Body of pancreas (tissue), 4 donors: Measurements from ENCODE around the gene KIRREL3. TPM values are rescaled to one million over a fixed set of nuclear protein-coding genes. Genes with fewer than 3 reads are reported as not detected.

ENCODE experiments used
- ATAC-seq: fragments of 150-250 bp; one replicate; pipeline ENCODE4 v1.9.1; 2016
- DNase-seq, 4 donors: peaks; one replicate each; pipeline ENCODE4 v3.0.0-alpha.2; 2019
- H3K27ac ChIP-seq, 4 donors: fragments of 200-600 bp; sonication (generic); 1 replicate in 3 of 4; 2 replicates in 1 of 4; pipeline versions ENCODE4 v1.5.1 to v1.6.1; 2016 to 2019; ENCODE audit warnings: mild to moderate bottlenecking in 1 of 4, mixed read lengths in 1 of 4, moderate library complexity in 1 of 4
- H3K27me3 ChIP-seq, 2 donors: fragments of 200-600 bp; sonication (generic); one replicate each; pipeline ENCODE4 v1.6.0; 2016; ENCODE audit warnings: mild to moderate bottlenecking in 1 of 2
- H3K36me3 ChIP-seq, 2 donors: fragments of 200-600 bp; sonication (generic); replicated peaks in 1 of 2; 2 replicates each; pipeline ENCODE4 v1.5.1; 2016; ENCODE audit warnings: low read depth in 2 of 2; ENCODE audit not compliant: insufficient read depth in 1 of 2
- H3K4me1 ChIP-seq: fragments of 200-600 bp; sonication (generic); one replicate; pipeline ENCODE4 v1.6.0; 2016
- H3K4me3 ChIP-seq, 2 donors: fragments of 200-600 bp; sonication (generic); 1 replicate in 1 of 2; 2 replicates in 1 of 2; pipeline ENCODE4 v1.5.1; 2016 to 2019
- H3K9me3 ChIP-seq, 3 donors: fragments of 200-600 bp; sonication (generic); 1 replicate in 2 of 3; 2 replicates in 1 of 3; pipeline ENCODE4 v1.5.1; 2016
- POLR2A ChIP-seq, 3 donors: fragments of 450-650 bp; IDR thresholded peaks; one replicate each; pipeline ENCODE4 v1.6.1; 2016; ENCODE audit warnings: antibody characterized with exemption in 3 of 3, mild to moderate bottlenecking in 2 of 3
- WGBS, 2 donors: methylation state at CpG; one replicate each; pipeline ENCODE4 v1.1.5; 2017; 5-methylcytosine and 5-hydroxymethylcytosine counted together
- intact Hi-C: fragments of 100-400 bp; cut with DNase I; formaldehyde crosslinking; loops from one replicate; pipeline ENCODE4 v1.15.1; 2023
- total RNA-seq, 2 donors: library from RNA; depleted of rRNA; stranded (reverse); fragments of >200 nt; gene quantifications; one replicate each; pipeline ENCODE4 v1.1.0, GENCODE V29; 2016
- TF ChIP-seq, protein P1 (sequence below), 7 experiments: fragments of 450-650 bp in 4 of 7; fragments of 200-600 bp in 3 of 7; sonication (generic) in 3 of 7; IDR thresholded peaks; one replicate each; pipeline ENCODE4 v1.5.1; 2016 to 2019; ENCODE audit warnings: antibody characterized with exemption in 7 of 7

The KIRREL3 gene
- total RNA-seq, 2 donors from 2014 or later: 0.26 TPM; not detected in 1

DNA sequence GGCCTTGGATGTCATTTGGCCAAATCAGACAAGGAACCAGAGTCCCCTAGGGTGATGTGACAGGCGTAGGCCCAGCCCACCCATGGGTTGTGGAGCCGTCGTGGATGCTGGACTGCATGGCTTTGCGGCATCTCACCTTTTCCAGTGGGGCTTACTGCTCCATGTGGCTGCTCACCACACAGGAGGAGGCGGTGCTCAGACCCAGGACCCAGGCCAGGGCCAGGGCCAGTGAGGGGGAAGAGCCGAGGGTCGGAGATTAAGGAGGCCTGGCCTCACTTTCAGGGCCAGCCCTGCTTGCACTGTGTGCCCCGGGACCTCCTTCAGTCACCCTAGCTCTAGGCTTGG, 539.5 kb downstream of the KIRREL3 start:
- WGBS, 2 donors: 83 to 84% methylated on average over 4 to 8 of the region's 8 CpGs
- peaks cover 0 to 3% of the 10 kb centered on the region in 2 donors for H3K27me3 ChIP-seq
- H3K4me3 ChIP-seq: no peak overlapping the region
- no peaks in the 10 kb centered on the region for H3K9me3 ChIP-seq
- intact Hi-C loops: no loop called here
- DNase-seq: no peak
- no peaks in the 10 kb centered on the region for H3K36me3 ChIP-seq
- H3K4me1 ChIP-seq: no peaks in the 10 kb centered on the region
- ATAC-seq: no peak
- H3K27ac ChIP-seq: no peak overlapping the region
- no peak for TF ChIP-seq POLR2A (IDR thresholded peaks at IDR 0.05)
- TF ChIP-seq, protein P1, sequence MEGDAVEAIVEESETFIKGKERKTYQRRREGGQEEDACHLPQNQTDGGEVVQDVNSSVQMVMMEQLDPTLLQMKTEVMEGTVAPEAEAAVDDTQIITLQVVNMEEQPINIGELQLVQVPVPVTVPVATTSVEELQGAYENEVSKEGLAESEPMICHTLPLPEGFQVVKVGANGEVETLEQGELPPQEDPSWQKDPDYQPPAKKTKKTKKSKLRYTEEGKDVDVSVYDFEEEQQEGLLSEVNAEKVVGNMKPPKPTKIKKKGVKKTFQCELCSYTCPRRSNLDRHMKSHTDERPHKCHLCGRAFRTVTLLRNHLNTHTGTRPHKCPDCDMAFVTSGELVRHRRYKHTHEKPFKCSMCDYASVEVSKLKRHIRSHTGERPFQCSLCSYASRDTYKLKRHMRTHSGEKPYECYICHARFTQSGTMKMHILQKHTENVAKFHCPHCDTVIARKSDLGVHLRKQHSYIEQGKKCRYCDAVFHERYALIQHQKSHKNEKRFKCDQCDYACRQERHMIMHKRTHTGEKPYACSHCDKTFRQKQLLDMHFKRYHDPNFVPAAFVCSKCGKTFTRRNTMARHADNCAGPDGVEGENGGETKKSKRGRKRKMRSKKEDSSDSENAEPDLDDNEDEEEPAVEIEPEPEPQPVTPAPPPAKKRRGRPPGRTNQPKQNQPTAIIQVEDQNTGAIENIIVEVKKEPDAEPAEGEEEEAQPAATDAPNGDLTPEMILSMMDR (IDR thresholded peaks at IDR 0.05): no peak

DNA sequence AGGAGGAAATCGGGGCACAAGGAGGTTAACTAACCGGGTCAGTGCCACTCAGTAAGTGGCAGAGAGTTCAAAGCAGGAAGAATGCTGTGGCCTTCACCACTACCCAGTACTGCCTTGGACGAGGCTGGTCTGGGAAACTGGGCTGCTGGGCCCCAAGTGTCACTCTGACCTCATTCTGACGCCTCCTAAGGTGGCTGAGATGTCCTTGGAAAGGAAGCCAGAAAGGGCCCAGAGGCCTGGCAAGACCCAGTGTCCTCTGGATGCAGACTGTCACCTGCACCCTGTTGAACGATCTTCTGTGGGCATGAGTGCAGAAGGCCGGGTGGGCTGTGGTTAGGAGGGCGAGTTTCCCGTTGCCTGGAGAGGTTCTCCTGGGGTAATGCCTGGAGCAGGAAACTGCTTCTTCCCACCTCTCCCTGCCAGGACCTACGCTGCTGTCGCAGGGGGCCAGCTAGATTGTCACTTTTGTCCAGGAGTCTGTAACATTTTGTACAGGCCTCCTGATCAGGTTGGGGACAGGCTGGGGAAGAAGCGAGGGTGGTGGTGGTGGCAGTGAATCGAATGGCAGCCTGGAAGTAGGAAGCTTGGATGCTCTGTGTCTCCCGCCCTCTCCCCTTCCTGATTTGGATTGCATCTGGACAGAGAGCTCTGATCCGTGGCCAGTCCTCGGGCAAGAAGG, 540.0 kb downstream of the KIRREL3 start:
- ATAC-seq: peak; percentile 59
- no peaks in the 10 kb centered on the region for H3K36me3 ChIP-seq
- peak in 3 of 4 donors; percentile 34 to 68 (median 57) for DNase-seq
- no peaks in the 10 kb centered on the region for H3K9me3 ChIP-seq
- H3K27me3 ChIP-seq: no peaks in the 10 kb centered on the region
- no peaks in the 10 kb centered on the region for H3K4me1 ChIP-seq
- no peak overlapping the region for H3K4me3 ChIP-seq
- WGBS, 2 donors: 67 to 71% methylated on average over 7 to 15 of the region's 15 CpGs
- intact Hi-C loops: no loop called here
- peak in 1 of 3 donors; percentile 29 for TF ChIP-seq POLR2A (IDR thresholded peaks at IDR 0.05)
- TF ChIP-seq, protein P1 (IDR thresholded peaks at IDR 0.05): no peak
- H3K27ac ChIP-seq: no peak overlapping the region

DNA sequence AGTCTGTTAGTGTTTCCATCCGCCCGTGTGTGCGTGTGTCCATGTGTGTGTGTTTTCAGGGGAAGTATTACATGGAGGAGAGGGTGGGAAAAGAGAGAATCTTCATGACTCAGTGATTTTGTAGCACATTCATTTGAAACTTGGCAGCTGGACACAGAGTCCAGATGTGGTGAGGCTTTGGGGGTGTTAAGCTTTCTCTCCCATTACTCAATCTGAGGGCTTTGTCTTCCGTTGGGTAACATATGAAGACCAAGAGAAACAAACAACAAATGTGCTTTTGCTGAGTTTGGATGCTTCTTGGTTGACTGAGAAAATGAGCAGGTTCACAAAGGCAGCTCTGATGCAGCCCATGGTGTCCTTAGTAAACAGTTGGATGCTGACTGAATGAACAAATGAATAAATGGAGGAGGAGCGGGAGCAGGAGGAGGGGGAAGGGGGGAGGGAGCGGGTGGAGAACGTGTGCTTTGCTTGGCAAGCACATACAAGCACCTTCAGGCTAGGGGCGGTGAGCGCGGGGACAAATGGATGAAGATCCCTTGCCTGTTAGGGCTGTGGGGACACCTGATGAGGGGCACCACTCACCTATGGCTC, 540.8 kb downstream of the KIRREL3 start:
- WGBS, 2 donors: 74 to 75% methylated on average over 10 of the region's 10 CpGs
- H3K4me1 ChIP-seq: no peaks in the 10 kb centered on the region
- intact Hi-C loops: no loop called here
- TF ChIP-seq, protein P1 (IDR thresholded peaks at IDR 0.05): no peak
- no peak for TF ChIP-seq POLR2A (IDR thresholded peaks at IDR 0.05)
- H3K9me3 ChIP-seq: no peaks in the 10 kb centered on the region
- no peak overlapping the region for H3K4me3 ChIP-seq
- no peaks in the 10 kb centered on the region for H3K36me3 ChIP-seq
- peak in 1 of 4 donors; percentile 17 for DNase-seq
- no peaks in the 10 kb centered on the region for H3K27me3 ChIP-seq
- no peak for ATAC-seq
- no peak overlapping the region for H3K27ac ChIP-seq

DNA sequence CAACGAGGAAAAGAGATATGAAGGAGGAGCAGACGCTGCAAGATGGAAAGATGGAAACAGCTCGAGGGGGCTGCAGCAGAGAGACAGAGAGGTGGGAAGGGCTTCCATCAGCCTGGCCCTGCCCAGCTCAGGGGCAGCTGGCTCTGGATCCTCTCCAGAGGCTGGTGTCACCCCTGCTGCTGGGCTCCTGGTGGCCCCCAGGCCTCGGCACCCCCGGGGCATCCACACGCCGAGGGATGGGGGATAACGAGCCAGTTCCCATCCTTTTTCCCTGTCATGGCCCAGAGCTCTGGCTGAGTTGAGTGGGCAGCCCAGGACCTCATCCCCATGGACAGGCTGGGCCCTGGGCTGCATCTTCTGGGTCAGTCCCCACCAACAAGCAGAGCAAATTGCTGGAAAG, 542.8 kb downstream of the KIRREL3 start:
- intact Hi-C loops: no loop called here
- no peaks in the 10 kb centered on the region for H3K4me1 ChIP-seq
- WGBS, 2 donors: 68 to 72% methylated on average over 6 to 8 of the region's 8 CpGs

More for the DNA sequence above, 542.8 kb downstream of the KIRREL3 start:
- no peaks in the 10 kb centered on the region for H3K9me3 ChIP-seq
- no peak overlapping the region for H3K27ac ChIP-seq
- H3K27me3 ChIP-seq: no peaks in the 10 kb centered on the region
- no peak for ATAC-seq
- no peaks in the 10 kb centered on the region for H3K36me3 ChIP-seq
- TF ChIP-seq, protein P1 (IDR thresholded peaks at IDR 0.05): no peak
- TF ChIP-seq POLR2A (IDR thresholded peaks at IDR 0.05): no peak
- no peak overlapping the region for H3K4me3 ChIP-seq
- no peak for DNase-seq
